Measurements from ENCODE around the gene SNRPA.

The SNRPA gene

GRCh38 chr19:40798683-40799557 is 47.9 kb downstream of the SNRPA start, which contains the start of gene EGLN2 (continued):
- TF ChIP-seq KLF8 (tag by site-specific recombination; IDR thresholded peaks at IDR 0.05) (peak; percentile 99), ZBTB21 (tag by site-specific recombination; IDR thresholded peaks at IDR 0.05) (no peak; the same call in 1 of the 2 replicates), PATZ1 (tag by site-specific recombination; IDR thresholded peaks at IDR 0.05) (peak; percentile 100), ZNF341 (tag by site-specific recombination; IDR thresholded peaks at IDR 0.05; ENCODE audit: low read depth) (peak; percentile 81), ZBTB8A (tag by site-specific recombination; IDR thresholded peaks at IDR 0.05) (peak; percentile 84), ZNF596 (tag by site-specific recombination; IDR thresholded peaks at IDR 0.05) (no peak), ZBTB7A (tag by site-specific recombination; IDR thresholded peaks at IDR 0.05; ENCODE audit: low read depth) (peak; percentile 53; the same call in 1 of the 2 replicates), ZNF558 (tag by site-specific recombination; IDR thresholded peaks at IDR 0.05) (0 out of 2 replicates have a peak, but pooled peaks have one; percentile 3), SP2 (tag by site-specific recombination; IDR thresholded peaks at IDR 0.05) (peak; percentile 98), EGR2 (tag by site-specific recombination; IDR thresholded peaks at IDR 0.05; ENCODE audit: low read depth) (peak; percentile 70; the same call in 1 of the 2 replicates), GLIS2 (tag by site-specific recombination; IDR thresholded peaks at IDR 0.05) (peak; percentile 96), IKZF3 (tag by site-specific recombination; IDR thresholded peaks at IDR 0.05) (peak; percentile 54; the same call in 1 of the 2 replicates), KLF1 (tag by site-specific recombination; IDR thresholded peaks at IDR 0.05) (peak; percentile 94), ZNF23 (tag by site-specific recombination; IDR thresholded peaks at IDR 0.05; ENCODE audit: borderline replicate concordance) (no peak)
- TF ChIP-seq, protein P1, sequence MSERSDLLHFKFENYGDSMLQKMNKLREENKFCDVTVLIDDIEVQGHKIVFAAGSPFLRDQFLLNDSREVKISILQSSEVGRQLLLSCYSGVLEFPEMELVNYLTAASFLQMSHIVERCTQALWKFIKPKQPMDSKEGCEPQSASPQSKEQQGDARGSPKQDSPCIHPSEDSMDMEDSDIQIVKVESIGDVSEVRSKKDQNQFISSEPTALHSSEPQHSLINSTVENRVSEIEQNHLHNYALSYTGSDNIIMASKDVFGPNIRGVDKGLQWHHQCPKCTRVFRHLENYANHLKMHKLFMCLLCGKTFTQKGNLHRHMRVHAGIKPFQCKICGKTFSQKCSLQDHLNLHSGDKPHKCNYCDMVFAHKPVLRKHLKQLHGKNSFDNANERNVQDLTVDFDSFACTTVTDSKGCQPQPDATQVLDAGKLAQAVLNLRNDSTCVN (tag by site-specific recombination; optimal IDR thresholded peaks at IDR 0.05) = peak; percentile 93

DNA sequence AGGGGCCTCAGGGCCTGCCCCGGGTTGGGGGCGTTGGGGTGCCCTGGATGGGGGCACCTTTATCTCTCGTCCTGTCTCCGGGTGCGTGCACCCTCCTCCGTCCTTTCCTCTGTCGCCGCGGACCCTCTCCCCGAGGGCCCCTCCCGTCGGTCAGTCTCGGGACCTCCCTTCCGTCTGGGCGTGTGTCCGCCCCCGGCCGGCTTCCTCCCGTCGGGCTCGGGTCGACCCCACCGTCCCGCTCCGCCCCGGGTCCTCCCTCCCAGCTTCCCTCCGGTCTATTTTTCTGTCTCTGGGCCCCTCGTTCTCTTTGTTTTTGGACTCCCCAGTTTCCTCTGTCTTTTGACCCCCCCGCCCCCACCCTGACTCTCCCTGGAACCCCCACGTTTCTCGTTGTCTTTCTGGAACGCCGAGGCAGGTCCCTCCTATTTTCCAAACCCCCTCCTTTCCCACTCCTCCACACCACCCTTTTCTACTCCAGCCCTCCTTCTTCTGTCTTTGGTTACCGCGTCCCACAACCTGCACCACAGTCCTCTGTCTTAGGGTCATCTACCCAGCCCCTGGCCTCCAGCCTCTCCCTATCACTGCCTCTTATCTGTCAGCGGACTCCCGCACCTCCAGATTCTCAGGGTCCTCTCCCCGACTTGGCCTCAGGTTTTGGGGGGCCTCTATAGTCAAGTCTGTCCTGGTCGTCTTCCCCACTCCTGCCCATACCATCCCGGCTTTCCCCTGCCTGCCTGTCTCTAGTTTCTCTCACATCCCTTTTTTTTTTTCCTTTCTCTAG is 48.7 kb downstream of the SNRPA start:
- no peaks in the 10 kb centered on the region for H3K9me3 ChIP-seq (ENCODE audit: control insufficient read depth, insufficient read depth, low read depth, low read length)
- H3K4me3 ChIP-seq (ENCODE audit: low read depth, low read length) = peak overlapping the region; percentile 68
- peak overlapping the region; percentile 92 for H3K27ac ChIP-seq (ENCODE audit: extremely low read depth, low read depth, low read length)
- peaks cover 52% of the 10 kb centered on the region for H3K4me1 ChIP-seq (ENCODE audit: control insufficient read depth, insufficient read depth, low read length)
- ChIA-PET CTCF (interaction anchor here (1.1 to 5.0 kb wide), 4 partner anchors 8 to 92 kb away, joined by 3 to 43 read pairs (median 12); partner anchors contain the start of gene RAB4B), POLR2A (interaction anchor here (0.7 to 3.6 kb wide), 7 partner anchors 22 to 336 kb away, joined by 3 to 66 read pairs (median 4); partner anchors contain the start of genes ACTMAP, COQ8B, ITPKC and RAB4B)
- H3K36me3 ChIP-seq (ENCODE audit: control insufficient read depth in 2 of 2, insufficient read depth in 1 of 2, low read length in 2 of 2) = peaks cover 34 to 42% of the 10 kb centered on the region in 2 experiments
- peak; percentile 64 for TF ChIP-seq SP7 (tag by site-specific recombination; IDR thresholded peaks at IDR 0.05)
- TF ChIP-seq ZNF610 (tag by site-specific recombination; IDR thresholded peaks at IDR 0.05; ENCODE audit: borderline replicate concordance) = 0 out of 2 replicates have a peak, but pooled peaks have one; percentile 41
- TF ChIP-seq, protein P2, sequence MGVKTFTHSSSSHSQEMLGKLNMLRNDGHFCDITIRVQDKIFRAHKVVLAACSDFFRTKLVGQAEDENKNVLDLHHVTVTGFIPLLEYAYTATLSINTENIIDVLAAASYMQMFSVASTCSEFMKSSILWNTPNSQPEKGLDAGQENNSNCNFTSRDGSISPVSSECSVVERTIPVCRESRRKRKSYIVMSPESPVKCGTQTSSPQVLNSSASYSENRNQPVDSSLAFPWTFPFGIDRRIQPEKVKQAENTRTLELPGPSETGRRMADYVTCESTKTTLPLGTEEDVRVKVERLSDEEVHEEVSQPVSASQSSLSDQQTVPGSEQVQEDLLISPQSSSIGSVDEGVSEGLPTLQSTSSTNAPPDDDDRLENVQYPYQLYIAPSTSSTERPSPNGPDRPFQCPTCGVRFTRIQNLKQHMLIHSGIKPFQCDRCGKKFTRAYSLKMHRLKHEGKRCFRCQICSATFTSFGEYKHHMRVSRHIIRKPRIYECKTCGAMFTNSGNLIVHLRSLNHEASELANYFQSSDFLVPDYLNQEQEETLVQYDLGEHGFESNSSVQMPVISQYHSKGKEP (tag by site-specific recombination; IDR thresholded peaks at IDR 0.05) = no peak
- TF ChIP-seq ZNF140 (tag by site-specific recombination; IDR thresholded peaks at IDR 0.05) = no peak
- TF ChIP-seq ZNF426 (tag by site-specific recombination; IDR thresholded peaks at IDR 0.05) = no peak
- TF ChIP-seq ZNF785 (tag by site-specific recombination; IDR thresholded peaks at IDR 0.05) = 0 out of 2 replicates have a peak, but pooled peaks have one; percentile 38
- 0 out of 2 replicates have a peak, but pooled peaks have one; percentile 33 for TF ChIP-seq ZFP37 (tag by site-specific recombination; IDR thresholded peaks at IDR 0.05)
- 0 out of 2 replicates have a peak, but pooled peaks have one; percentile 51 for TF ChIP-seq ZNF416 (tag by site-specific recombination; IDR thresholded peaks at IDR 0.05)
- TF ChIP-seq ZNF155 (tag by site-specific recombination; IDR thresholded peaks at IDR 0.05) = no peak
- no peak for TF ChIP-seq ZNF350 (tag by site-specific recombination; IDR thresholded peaks at IDR 0.05)
- TF ChIP-seq, protein P3, sequence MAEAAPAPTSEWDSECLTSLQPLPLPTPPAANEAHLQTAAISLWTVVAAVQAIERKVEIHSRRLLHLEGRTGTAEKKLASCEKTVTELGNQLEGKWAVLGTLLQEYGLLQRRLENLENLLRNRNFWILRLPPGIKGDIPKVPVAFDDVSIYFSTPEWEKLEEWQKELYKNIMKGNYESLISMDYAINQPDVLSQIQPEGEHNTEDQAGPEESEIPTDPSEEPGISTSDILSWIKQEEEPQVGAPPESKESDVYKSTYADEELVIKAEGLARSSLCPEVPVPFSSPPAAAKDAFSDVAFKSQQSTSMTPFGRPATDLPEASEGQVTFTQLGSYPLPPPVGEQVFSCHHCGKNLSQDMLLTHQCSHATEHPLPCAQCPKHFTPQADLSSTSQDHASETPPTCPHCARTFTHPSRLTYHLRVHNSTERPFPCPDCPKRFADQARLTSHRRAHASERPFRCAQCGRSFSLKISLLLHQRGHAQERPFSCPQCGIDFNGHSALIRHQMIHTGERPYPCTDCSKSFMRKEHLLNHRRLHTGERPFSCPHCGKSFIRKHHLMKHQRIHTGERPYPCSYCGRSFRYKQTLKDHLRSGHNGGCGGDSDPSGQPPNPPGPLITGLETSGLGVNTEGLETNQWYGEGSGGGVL (tag by site-specific recombination; IDR thresholded peaks at IDR 0.05) = peak; percentile 80
- TF ChIP-seq ZBTB8A (tag by site-specific recombination; IDR thresholded peaks at IDR 0.05) = 0 out of 2 replicates have a peak, but pooled peaks have one; percentile 38
- TF ChIP-seq ZNF354C (tag by site-specific recombination; IDR thresholded peaks at IDR 0.05; ENCODE audit: borderline replicate concordance, low read depth) = no peak
- TF ChIP-seq ZNF600 (tag by site-specific recombination; IDR thresholded peaks at IDR 0.05) = peak; percentile 49; the same call in 1 of the 2 replicates
